HEK293 (cell line): Measurements from ENCODE around the gene MPC1.

Experiments
- CTCF ChIP-seq: fragments of 450-650 bp; formaldehyde crosslinking; IDR thresholded peaks from 2 replicates; pipeline ENCODE4 v1.5.1; 2016; ENCODE audit warnings: missing biosample characterization, missing genetic modification characterization
- FEZF1 ChIP-seq: fragments of 450-650 bp; formaldehyde crosslinking; IDR thresholded peaks from 2 replicates; pipeline ENCODE4 v1.5.1; 2016; ENCODE audit warnings: missing biosample characterization, missing genetic modification characterization
- GLIS2 ChIP-seq: fragments of 450-650 bp; formaldehyde crosslinking; IDR thresholded peaks from 2 replicates; pipeline ENCODE4 v1.5.1; 2016; ENCODE audit warnings: missing biosample characterization, missing genetic modification characterization
- IKZF3 ChIP-seq: fragments of 450-650 bp; IDR thresholded peaks from 2 replicates; pipeline ENCODE4 v1.5.0; 2018; ENCODE audit warnings: missing biosample characterization, mild to moderate bottlenecking, missing genetic modification characterization, moderate library complexity
- MZF1 ChIP-seq: fragments of 450-650 bp; formaldehyde crosslinking; IDR thresholded peaks from 2 replicates; pipeline ENCODE4 v1.5.1; 2017; ENCODE audit warnings: missing biosample characterization, missing genetic modification characterization, borderline replicate concordance
- REST ChIP-seq: fragments of 450-650 bp; formaldehyde crosslinking; IDR thresholded peaks from 2 replicates; pipeline ENCODE4 v1.5.1; 2016; ENCODE audit warnings: missing biosample characterization, missing genetic modification characterization
- TCF7L2 ChIP-seq: IDR thresholded peaks from 2 replicates; pipeline ENCODE4 v1.6.1; 2011; ENCODE audit warnings: low read depth, mild to moderate bottlenecking, inconsistent platforms, low read length, moderate library complexity, borderline replicate concordance
- ZBTB8A ChIP-seq: fragments of 450-650 bp; formaldehyde crosslinking; IDR thresholded peaks from 2 replicates; pipeline ENCODE4 v1.5.1; 2016; ENCODE audit warnings: missing biosample characterization, missing genetic modification characterization
- TF ChIP-seq, protein P1 (sequence below): fragments of 450-650 bp; formaldehyde crosslinking; IDR thresholded peaks from 2 replicates; pipeline ENCODE4 v1.5.1; 2016; ENCODE audit warnings: missing biosample characterization, missing genetic modification characterization

DNA sequence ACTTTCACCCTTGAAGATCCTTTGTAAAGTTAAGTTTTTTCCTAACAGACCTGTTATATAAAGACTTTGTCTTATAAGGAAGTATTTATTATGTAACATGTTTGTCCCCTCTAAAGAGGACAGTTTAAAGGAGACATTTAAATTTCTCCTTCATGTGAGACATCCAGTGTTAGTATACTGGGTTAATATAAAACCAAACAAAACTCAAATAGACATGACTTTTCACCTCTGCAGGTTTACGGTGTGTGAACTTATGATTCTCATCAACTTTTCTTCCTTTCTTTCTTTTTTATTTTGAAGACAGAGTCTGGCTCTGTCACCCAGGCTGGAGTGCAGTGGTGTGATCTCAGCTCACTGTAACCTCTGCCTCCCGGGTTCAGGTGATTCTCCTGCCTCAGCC is 17.4 kb upstream of the MPC1 start:
- no peak for TF ChIP-seq FEZF1 (tag by site-specific recombination)
- TF ChIP-seq GLIS2 = no peak
- TF ChIP-seq TCF7L2 = no peak
- TF ChIP-seq CTCF (tag by site-specific recombination) = no peak
- TF ChIP-seq REST (tag by site-specific recombination) = no peak
- TF ChIP-seq MZF1 (tag by site-specific recombination) = no peak
- TF ChIP-seq, protein P1, sequence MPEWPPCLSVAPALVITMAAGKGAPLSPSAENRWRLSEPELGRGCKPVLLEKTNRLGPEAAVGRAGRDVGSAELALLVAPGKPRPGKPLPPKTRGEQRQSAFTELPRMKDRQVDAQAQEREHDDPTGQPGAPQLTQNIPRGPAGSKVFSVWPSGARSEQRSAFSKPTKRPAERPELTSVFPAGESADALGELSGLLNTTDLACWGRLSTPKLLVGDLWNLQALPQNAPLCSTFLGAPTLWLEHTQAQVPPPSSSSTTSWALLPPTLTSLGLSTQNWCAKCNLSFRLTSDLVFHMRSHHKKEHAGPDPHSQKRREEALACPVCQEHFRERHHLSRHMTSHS (tag by site-specific recombination) = no peak
- TF ChIP-seq ZBTB8A (tag by site-specific recombination) = no peak
- no peak for TF ChIP-seq IKZF3 (tag by site-specific recombination)
